ENCODE data around the gene STON2.

GRCh38 chr14:81313775-81314429 lies 86.2 kb downstream of the STON2 start:
- no peak for TF ChIP-seq CHD1 (IDR thresholded peaks at IDR 0.05; ENCODE audit: low read depth, low read length)
- TF ChIP-seq ZNF274 (IDR thresholded peaks at IDR 0.05; ENCODE audit: borderline replicate concordance, extremely low read depth, low read length) = no peak
- TF ChIP-seq CTCF (IDR thresholded peaks at IDR 0.05; ENCODE audit: control extremely low read depth in 1 of 3, insufficient read depth in 1 of 3, low read depth in 1 of 3, low read length in 3 of 3) = no peak
- no peak for TF ChIP-seq KDM1A (IDR thresholded peaks at IDR 0.05; ENCODE audit: borderline replicate concordance, low read length)
- no peak for TF ChIP-seq POLR2A (IDR thresholded peaks at IDR 0.05; ENCODE audit: control extremely low read depth in 1 of 2, low read depth in 2 of 2, low read length in 2 of 2)
- TF ChIP-seq CEBPB (IDR thresholded peaks at IDR 0.05; ENCODE audit: low read depth, low read length) = no peak
- no peak for TF ChIP-seq MAFK (IDR thresholded peaks at IDR 0.05; ENCODE audit: low read depth, low read length)
- no peak for TF ChIP-seq EZH2 (IDR thresholded peaks at IDR 0.05; ENCODE audit: low read depth, low read length, severe bottlenecking)

Data from H1 (cell line).